ENCODE results near the gene CNTFR.

GRCh38 chr9:34603610-34604231, 14.2 kb upstream of the CNTFR start:
- TF ChIP-seq CTCF (IDR thresholded peaks at IDR 0.05) (peak; percentile 98), EZH2 (IDR thresholded peaks at IDR 0.05) (no peak), EZH2phosphoT487 (IDR thresholded peaks at IDR 0.05) (no peak)

All from neural progenitor cell (in vitro differentiated cells).